Measurements from ENCODE around the gene GPN3.

GPN3 gene

DNA sequence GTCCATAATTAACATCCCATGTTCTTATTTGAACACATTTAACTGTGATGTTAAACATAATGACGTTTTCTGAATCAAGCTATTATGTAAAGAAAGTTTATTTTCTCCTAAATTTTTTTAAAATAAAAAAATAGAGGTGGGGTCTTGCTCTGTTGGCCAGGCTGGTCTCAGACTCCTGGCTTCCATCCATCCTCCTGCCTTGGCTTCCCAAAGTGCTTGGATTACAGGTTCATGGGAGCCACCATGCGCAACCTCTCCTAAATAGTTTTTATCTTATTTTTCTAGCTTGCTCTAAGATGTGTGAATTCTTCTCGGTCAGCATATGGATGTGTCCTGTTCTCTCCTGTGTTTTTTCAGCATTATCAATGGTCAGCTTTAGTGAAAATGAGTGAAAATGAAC is 37.3 kb upstream of the GPN3 start:
- Histone ChIP-seq H3K27ac (no peak overlapping the region), H3K27me3 (ENCODE audit: insufficient read depth, low read depth, severe bottlenecking) (no peaks in the 10 kb centered on the region), H3K4me3 (ENCODE audit: low read depth, low read length) (no peak overlapping the region), H3K9me3 (ENCODE audit: severe bottlenecking) (peaks cover 4% of the 10 kb centered on the region), H3K36me3 (peaks cover under 1% of the 10 kb centered on the region)
- TF ChIP-seq, protein P1, sequence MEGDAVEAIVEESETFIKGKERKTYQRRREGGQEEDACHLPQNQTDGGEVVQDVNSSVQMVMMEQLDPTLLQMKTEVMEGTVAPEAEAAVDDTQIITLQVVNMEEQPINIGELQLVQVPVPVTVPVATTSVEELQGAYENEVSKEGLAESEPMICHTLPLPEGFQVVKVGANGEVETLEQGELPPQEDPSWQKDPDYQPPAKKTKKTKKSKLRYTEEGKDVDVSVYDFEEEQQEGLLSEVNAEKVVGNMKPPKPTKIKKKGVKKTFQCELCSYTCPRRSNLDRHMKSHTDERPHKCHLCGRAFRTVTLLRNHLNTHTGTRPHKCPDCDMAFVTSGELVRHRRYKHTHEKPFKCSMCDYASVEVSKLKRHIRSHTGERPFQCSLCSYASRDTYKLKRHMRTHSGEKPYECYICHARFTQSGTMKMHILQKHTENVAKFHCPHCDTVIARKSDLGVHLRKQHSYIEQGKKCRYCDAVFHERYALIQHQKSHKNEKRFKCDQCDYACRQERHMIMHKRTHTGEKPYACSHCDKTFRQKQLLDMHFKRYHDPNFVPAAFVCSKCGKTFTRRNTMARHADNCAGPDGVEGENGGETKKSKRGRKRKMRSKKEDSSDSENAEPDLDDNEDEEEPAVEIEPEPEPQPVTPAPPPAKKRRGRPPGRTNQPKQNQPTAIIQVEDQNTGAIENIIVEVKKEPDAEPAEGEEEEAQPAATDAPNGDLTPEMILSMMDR (IDR thresholded peaks at IDR 0.05; ENCODE audit: low read depth, low read length), result no peak
- DNase-seq, result no peak

GRCh38 chr12:110503432-110503831 is 35.4 kb upstream of the GPN3 start:
- peaks cover 4% of the 10 kb centered on the region for H3K9me3 ChIP-seq (ENCODE audit: severe bottlenecking)
- no peak overlapping the region for H3K4me3 ChIP-seq (ENCODE audit: low read depth, low read length)
- peaks cover 6% of the 10 kb centered on the region for H3K36me3 ChIP-seq
- no peaks in the 10 kb centered on the region for H3K27me3 ChIP-seq (ENCODE audit: insufficient read depth, low read depth, severe bottlenecking)
- no peak overlapping the region for H3K27ac ChIP-seq
- TF ChIP-seq, protein P1 (IDR thresholded peaks at IDR 0.05; ENCODE audit: low read depth, low read length), result no peak
- no peak for DNase-seq

GRCh38 chr12:110501752-110502738 is 34.0 kb upstream of the GPN3 start, which contains the start of the genes RAD9B and VPS29:
RAD9B (plus strand) TSS chr12:110502331; CDS start chr12:110502338, 7 bp downstream.
VPS29 (minus strand) TSS chr12:110502111; CDS start chr12:110502051, 60 bp downstream.
- peaks cover 6% of the 10 kb centered on the region for H3K36me3 ChIP-seq
- H3K27me3 ChIP-seq (ENCODE audit: insufficient read depth, low read depth, severe bottlenecking), result no peaks in the 10 kb centered on the region
- H3K27ac ChIP-seq, result peak within 1 kb of the TSS; percentile 81
- H3K4me3 ChIP-seq (ENCODE audit: low read depth, low read length), result peak within 1 kb of the TSS; percentile 87
- TF ChIP-seq, protein P1 (IDR thresholded peaks at IDR 0.05; ENCODE audit: low read depth, low read length), result no peak
- H3K9me3 ChIP-seq (ENCODE audit: severe bottlenecking), result peaks cover 4% of the 10 kb centered on the region
- DNase-seq, result peak; percentile 97

- H3K27ac ChIP-seq, result peak overlapping the region; percentile 81
- DNase-seq, result peak; percentile 32
- TF ChIP-seq, protein P1 (IDR thresholded peaks at IDR 0.05; ENCODE audit: low read depth, low read length), result no peak
Measured at GRCh38 chr12:110501399-110501751, 33.3 kb upstream of the GPN3 start.

DNA sequence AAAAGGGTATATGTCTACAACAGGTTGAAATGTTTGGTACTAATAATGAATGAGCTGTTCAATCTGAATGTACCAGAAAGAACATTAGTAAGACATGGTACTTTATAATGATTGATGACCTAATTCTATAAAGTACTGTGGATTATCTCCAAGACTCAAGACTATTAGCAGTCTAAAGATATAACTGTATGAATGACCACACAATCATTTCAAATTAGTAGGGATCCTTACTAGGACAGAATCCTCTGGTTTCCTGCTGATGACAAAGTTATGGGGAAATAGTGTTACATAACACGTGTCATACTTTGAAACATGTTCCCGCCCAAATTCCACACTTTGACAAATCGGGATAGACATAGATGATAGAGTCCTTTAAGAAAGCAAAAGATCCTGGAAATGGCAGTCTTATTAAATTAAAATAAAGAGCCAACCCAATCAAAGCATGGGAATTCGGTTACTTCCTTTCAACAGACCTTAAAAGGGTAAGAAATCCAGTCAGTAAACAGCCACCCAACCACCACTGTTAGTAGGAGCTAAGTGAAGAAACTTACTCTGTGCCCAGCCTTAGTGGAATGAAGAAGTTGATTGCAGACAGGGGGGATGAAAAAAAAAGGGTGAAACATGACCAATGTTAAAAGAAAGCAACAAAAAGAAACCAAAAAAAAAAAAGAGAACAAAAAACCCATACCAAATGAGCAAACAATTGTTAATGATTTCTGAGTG is 31.1 kb upstream of the GPN3 start:
- peaks cover 26% of the 10 kb centered on the region for H3K36me3 ChIP-seq
- no peaks in the 10 kb centered on the region for H3K27me3 ChIP-seq (ENCODE audit: insufficient read depth, low read depth, severe bottlenecking)
- peaks cover 4% of the 10 kb centered on the region for H3K9me3 ChIP-seq (ENCODE audit: severe bottlenecking)
- no peak overlapping the region for H3K4me3 ChIP-seq (ENCODE audit: low read depth, low read length)
- H3K27ac ChIP-seq, result peak overlapping the region; percentile 14
- TF ChIP-seq, protein P1 (IDR thresholded peaks at IDR 0.05; ENCODE audit: low read depth, low read length), result no peak
- DNase-seq, result no peak

More at GRCh38 chr12:110501399-110501751, 33.3 kb upstream of the GPN3 start:
- H3K4me3 ChIP-seq (ENCODE audit: low read depth, low read length), result peak overlapping the region; percentile 87
- H3K36me3 ChIP-seq, result peaks cover 6% of the 10 kb centered on the region
- no peaks in the 10 kb centered on the region for H3K27me3 ChIP-seq (ENCODE audit: insufficient read depth, low read depth, severe bottlenecking)
- peaks cover 4% of the 10 kb centered on the region for H3K9me3 ChIP-seq (ENCODE audit: severe bottlenecking)
